NCI-H1436 (cell line): Measurements from ENCODE around the gene RPN2.

Experiments used
- DNase-seq: peaks from one replicate; lab custom pipeline; 2025; lab: John Stamatoyannopoulos, UW

RPN2 gene

DNA sequence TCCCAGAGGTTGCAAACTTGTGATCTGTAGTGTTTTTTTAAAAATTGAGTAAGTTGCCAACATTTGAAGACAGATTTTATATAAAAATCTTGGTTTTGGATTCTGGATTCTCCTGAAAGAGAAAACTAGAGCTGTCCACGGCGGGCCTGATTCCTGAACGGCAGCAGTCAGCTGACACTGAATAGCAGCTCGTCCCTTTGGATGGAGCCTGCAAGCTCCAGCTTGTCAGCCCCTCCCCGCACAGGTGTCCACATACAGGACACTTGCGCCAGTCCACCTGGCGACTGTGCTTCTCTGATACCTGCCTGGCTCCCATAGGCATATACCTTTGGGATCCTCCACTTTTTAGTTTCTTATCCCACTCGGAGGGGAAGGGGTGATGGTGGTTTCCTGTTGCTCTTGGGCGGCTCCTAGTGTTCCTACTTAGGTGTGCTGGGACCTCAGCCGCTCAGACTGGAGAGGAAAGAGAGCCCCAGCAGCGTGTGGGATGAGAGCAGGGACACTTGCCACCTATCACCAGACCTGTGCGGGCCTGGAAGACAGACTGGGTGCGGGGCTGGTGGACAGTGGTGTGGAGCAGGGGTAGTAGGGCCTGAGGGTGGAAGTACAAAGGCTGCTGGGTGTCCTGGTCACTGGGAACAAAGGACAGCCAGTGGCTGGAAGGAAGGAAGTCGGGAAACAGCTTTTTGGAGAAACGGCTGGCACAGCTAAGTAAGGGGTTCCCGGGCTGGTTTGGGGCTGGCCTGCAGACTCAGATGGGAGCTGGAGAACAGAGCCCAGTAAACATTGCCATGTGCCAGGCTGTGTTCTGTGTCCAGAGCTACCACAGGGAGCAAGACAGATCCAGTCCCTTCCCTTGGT is 64.2 kb downstream of the RPN2 start:
- no peak for DNase-seq

DNA sequence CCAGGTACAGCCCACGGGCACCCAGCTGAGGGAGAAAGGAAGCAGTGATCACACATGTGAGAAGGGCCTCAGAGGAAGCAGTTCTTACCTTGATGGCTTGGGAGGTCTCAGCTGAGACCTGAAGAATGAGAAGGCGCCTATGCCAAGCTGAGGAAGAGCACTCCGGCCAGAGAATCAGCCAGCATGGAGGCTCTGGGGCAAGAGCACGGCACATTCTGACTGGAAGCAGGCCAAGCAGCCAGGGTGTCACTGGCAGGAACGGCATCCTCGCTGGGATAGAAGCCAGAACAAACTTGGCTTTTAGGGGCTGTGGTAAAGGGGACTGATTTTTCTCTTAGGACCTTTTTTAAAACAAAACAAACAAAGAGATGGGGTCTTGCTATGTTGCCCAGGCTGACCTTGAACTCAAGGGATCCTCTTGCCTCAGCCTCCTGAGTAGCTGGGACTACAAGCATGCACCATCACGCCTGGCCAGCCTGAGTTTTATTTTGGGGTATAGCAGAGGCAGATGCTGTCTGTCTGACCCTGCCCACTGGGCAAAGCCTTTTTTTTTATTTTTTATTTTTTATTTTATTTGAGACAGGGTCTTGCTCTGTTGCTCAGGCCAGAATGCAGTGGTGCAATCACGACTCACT is 64.9 kb downstream of the RPN2 start:
- no peak for DNase-seq

GRCh38 chr20:37244572-37244957 is 65.4 kb downstream of the RPN2 start:
- no peak for DNase-seq

GRCh38 chr20:37245216-37246150 is 66.4 kb downstream of the RPN2 start:
- DNase-seq = peak; percentile 79

- no peak for DNase-seq
Measured at GRCh38 chr20:37246736-37247135, 67.6 kb downstream of the RPN2 start.

GRCh38 chr20:37247547-37247946 is 68.4 kb downstream of the RPN2 start:
- no peak for DNase-seq

DNA sequence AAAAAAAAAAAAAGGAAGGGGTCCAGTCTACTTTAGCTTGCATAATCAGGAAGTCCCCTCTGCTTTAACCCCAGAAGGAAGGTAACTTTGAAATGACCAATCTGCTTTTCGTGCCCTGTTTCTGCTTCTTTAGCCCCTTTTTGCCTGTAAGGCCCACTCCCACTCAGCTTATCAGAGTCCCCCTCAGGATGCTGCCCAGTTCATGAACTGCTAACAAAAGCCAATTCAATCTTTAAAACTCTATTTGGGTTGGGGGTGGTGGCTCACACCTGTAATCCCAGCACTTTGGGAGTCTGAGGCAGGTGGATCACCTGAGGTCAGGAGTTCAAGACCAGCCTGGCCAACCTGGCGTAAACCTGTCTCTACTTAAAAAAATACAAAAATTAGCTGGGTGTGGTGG is 70.2 kb downstream of the RPN2 start:
- DNase-seq = no peak

DNA sequence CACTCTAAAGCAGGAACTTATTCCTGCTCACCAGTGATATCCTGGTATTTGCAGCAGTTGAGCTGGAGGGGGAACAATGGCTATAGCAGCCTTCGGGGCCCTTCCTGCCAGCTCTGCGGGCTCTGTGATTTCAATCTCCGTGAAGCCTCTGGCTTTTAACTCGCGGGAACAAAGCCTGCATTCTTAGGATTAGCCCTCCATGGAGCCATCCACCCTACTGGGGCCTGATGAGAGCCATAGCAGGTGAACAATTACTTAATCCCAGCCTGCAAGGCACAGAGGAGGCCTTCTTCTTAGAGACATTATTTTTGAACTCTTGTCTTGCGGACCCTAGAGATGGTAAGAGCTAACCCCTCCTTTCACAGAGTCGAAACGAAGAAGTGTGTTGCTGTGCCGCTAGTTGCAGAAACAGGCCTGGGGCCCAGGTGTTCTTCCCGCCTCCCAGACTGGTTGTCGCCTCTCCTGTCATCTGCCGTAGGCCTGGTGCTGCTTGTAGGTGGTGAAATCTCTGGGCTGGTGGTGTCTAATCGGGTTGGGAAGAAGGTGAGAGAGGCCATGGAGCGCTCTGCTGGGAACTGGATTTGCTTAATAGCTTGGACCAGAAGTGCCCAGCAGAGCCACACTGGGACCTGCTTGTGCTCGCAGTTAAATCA is 72.8 kb downstream of the RPN2 start:
- no peak for DNase-seq

DNA sequence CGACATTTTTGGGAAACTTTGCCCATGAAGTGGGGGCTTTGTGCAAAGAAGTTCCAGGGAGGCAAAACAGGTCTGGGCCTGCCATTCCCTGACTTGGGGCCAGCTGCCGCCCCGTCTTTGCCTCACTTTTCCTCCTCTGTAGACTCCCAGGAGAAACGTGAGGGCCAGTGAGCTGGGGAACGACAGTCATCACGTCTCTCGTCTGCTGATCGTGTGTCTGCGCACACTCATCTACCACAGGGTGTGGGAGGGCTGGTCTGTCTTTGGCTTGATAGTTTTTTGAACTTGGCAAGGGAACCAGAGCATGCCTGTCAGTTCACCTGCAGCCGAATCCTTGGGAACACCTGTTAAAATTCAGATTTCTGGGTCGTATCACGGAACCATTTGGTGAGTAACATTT is 74.0 kb downstream of the RPN2 start:
- DNase-seq = no peak

DNA sequence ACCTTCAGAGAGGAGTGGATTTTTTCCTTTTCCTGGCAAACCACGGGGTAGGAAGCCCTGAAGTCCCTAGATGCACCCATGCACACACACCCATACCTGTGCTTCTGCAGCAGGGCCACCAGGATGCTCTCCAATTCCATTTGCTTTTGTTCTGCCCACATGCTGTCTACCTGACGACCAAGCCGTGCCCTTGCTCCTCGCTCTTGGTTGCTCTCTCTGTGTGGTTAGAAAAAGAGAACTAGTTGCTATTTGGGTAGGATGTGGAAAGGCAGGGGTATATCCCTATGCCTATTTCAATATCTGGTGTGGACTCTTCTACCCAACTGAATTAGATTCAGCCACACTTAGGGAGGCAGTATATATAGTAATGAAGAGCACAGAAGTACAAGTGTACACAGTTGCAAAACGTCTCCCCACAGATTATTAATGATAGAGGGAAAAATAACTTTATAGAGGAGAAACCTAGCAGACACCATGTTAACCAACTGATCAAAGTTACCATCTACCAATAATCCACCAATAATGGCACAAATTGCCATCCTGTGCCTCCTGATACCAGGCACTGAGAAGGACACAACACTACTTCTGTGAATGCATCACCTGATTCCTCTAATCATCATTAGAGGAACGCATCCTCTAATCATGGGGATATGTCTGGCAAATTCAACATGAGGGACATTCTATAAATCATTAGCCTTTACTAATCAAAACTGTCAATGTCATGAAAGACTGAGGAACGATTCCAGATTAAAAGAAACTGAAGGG is 75.2 kb downstream of the RPN2 start:
- DNase-seq = no peak

DNA sequence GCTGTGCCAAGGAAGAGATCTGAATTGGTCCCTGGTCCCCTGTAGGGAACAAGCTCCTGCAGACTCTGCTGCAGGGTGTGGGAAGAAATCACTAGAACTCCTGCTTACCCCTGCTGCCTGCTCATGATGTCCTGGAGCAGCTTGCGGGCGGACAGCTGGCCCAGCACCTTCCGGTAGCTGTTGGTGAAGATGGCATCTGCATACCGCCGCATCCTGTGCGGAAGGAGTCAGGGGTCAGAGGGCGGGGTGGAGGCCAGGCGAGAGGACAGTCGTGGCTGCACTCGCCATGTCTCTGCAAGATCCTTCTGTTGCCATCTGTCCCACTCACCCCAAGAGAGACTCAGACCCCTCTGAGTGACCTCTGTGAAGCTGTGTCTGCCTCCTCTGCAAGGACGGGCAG is 77.2 kb downstream of the RPN2 start:
- DNase-seq = no peak

GRCh38 chr20:37257530-37257929 is 78.4 kb downstream of the RPN2 start:
- DNase-seq = no peak

DNA sequence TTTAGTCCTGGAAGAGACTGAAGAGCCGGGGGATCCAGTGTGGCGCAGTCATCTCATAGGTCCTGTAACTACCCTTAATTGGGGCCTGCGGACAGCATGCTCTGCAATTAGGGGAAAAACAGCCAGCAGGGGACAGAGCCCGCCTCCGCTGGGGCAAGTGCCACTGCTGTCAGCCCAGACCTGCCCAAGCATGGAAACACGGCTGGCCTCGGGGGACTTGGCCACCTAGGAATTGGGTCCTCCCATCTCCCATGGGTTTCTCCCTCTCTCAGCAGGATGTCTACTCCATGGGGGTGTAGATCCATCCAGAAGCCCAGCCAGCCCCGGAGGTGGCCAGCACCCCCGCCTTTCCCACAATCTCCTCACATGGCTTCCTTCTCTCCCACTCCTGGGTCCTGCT is 78.9 kb downstream of the RPN2 start:
- DNase-seq = peak; percentile 46

DNA sequence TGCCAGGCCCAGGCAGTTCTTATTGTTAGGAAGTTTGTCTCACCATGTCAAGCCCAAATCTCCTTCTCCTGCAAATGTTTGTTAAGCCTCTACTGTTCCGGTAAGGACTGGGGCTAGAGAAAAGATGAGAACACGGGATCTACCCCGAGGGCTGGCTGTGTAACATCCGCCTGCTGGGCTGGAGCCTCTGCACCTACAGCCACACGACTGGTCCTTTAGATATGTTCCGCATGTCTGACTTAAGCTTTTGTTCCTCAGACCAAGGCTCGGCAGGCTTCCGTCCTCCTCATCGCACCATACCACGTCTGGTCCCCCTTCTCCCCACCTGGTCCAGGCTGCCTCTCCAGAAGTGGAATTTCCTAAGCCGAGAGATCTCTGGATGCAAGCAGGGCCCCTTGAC is 79.9 kb downstream of the RPN2 start:
- DNase-seq = no peak

DNA sequence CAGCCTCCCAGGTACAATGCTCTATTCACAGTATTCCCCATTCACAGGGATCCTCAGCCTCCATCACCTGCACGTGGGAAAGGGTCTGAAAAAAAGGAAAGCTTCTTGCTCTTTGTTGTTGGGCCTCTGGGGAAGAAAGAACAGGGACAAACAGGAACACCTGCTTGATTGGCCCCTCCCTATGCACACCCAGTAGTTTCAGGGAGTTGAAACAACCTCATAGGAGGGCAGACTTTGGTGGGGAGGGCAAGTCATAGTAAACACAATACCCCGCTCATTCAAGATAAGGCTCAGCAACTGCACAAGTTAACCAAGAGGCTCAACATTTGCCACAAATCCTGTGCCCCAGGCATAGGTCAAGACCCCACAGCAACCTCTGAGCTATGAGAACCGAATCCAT is 80.7 kb downstream of the RPN2 start:
- no peak for DNase-seq

DNA sequence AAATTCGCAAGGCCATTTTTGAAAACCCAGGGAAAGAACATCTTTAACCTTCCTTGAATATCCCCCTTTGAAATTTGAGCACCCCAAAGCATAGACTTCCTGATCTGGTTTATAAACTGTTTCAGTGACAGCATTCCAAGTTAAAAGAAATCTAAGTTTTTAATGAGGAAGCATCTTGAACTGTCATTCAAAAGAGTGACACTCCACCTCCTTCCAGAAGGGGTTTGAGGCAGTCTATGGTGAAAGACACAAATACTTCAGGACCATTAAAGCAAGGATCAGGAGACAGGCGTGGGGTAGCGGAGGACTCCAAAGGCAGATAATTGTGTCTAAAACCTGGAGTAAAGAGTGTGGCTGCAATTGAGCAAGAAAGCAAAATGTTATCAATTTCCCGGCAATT is 81.8 kb downstream of the RPN2 start:
- no peak for DNase-seq

DNA sequence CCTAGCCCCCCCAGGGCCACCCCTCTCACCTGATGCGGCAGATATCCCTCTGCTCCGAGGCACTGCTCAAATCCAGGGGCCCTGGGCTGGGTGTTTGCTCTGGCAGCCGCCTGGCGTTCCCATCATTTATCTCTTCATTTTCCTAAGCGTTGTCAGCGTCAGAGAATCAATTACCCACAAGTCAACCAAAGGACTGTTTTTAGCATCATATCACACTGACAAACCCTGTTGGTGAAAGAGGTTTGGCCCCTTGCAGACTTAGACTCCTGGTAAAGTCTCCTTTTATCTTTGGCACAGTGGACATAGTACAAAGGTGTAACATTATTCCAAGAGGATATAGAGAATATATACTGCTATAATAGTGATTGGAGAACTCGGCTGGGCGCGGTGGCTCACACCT is 82.6 kb downstream of the RPN2 start, which contains the start of gene GHRH:
GHRH (minus strand) TSS at position 101 of the 400 bp plus-strand sequence. CDS start 4,925 bp downstream, outside the sequence.
- DNase-seq = no peak

DNA sequence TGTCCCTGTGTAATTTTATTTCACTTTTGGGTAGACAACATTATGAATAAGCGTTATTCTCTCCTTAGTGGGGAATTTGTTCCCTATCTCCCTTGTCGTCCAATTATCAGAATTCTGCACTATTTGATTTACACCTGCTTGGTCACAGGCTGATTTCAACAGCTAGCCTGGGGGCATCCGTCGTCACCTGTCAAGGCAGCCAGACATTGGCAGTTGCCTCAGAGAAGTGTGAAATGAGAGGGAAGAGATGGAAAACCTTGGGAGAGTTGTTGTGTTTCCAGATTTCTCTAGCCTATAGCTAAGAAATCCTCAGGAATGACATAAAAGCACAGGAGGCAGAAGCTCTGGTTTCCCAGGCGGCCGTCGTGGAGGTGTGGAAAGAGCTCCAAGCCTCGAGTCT is 83.4 kb downstream of the RPN2 start:
- DNase-seq = no peak

- no peak for DNase-seq
Measured at GRCh38 chr20:37263686-37264085, 84.6 kb downstream of the RPN2 start.

- no peak for DNase-seq
Measured at GRCh38 chr20:37265152-37265551, 86.0 kb downstream of the RPN2 start.
